Measurements from ENCODE around the gene NBPF20. TPM values are rescaled to one million over a fixed set of nuclear protein-coding genes. Genes with fewer than 3 reads are reported as not detected.
"Not testable (repeated sequence)": the region's sequence is repeated elsewhere in the genome, so short reads cannot be mapped to it uniquely, and the experiment has no call there.

The NBPF20 gene
- polyA plus RNA-seq, 4 donors = 1.2 to 2.8 (median 1.7) TPM

GRCh38 chr1:145429329-145429728 is 3.9 kb upstream of the NBPF20 start:
- DNase-seq (ENCODE audit: low read depth in 4 of 4, low spot score in 3 of 4) = not testable (repeated sequence)

- not testable (repeated sequence) for DNase-seq (ENCODE audit: low read depth in 4 of 4, low spot score in 3 of 4)
These were observed 579 bp downstream of the NBPF20 start for GRCh38 chr1:145424612-145425435.

- DNase-seq (ENCODE audit: low read depth in 4 of 4, low spot score in 3 of 4) = not testable (repeated sequence)
These were observed 10.3 kb downstream of the NBPF20 start for GRCh38 chr1:145415149-145415548.

- DNase-seq (ENCODE audit: low read depth in 4 of 4, low spot score in 3 of 4) = not testable (repeated sequence)
These were observed 18.1 kb downstream of the NBPF20 start for GRCh38 chr1:145407266-145407665.

- DNase-seq (ENCODE audit: low read depth in 4 of 4, low spot score in 3 of 4) = not testable (repeated sequence)
These were observed 20.5 kb downstream of the NBPF20 start for GRCh38 chr1:145404949-145405348.

GRCh38 chr1:145400701-145401100 is 24.7 kb downstream of the NBPF20 start:
- DNase-seq (ENCODE audit: low read depth in 4 of 4, low spot score in 3 of 4) = not testable (repeated sequence)

Other genes starting within 250 kb of the NBPF20 start
- under 1 TPM in 2 of 4 donors, not detected in 2; 0.69 to 0.82 TPM for gene PPIAL4D, start 183.4 kb downstream of the NBPF20 start, polyA plus RNA-seq (ENCODE audit: insufficient read length in 4 of 4)
- gene GPR89A, start 182.4 kb upstream of the NBPF20 start, polyA plus RNA-seq (ENCODE audit: insufficient read length in 4 of 4) = 10 to 100 TPM; 25.7 to 48.7 (median 39.8) TPM

All from left renal pelvis (tissue), 4 donors.